Measurements from ENCODE around the gene PHKG1.
A peak's percentile ranks its signal among the peaks of the same experiment; 100 is the strongest.
"Not testable (repeated sequence)": the region's sequence is repeated elsewhere in the genome, so short reads cannot be mapped to it uniquely, and the experiment has no call there.

The PHKG1 gene

GRCh38 chr7:56045758-56046157 is 47.0 kb downstream of the PHKG1 start:
- H3K4me3 Mint-ChIP-seq; H3K27ac Mint-ChIP-seq; H3K27me3 Mint-ChIP-seq (ENCODE audit: low read depth): not testable (repeated sequence)

GRCh38 chr7:56040730-56041129 is 52.0 kb downstream of the PHKG1 start:
- H3K4me1 Mint-ChIP-seq (ENCODE audit: low read depth), result no peaks in the 10 kb centered on the region
- H3K27me3 Mint-ChIP-seq (ENCODE audit: low read depth), result no peaks in the 10 kb centered on the region
- peaks cover 5% of the 10 kb centered on the region for H3K36me3 Mint-ChIP-seq (ENCODE audit: low read depth)
- no peak overlapping the region for H3K27ac Mint-ChIP-seq
- H3K4me3 Mint-ChIP-seq, result no peak overlapping the region
- no peaks in the 10 kb centered on the region for H3K9me3 Mint-ChIP-seq
- no peak for DNase-seq (ENCODE audit: low spot score)

More at GRCh38 chr7:56045758-56046157, 47.0 kb downstream of the PHKG1 start:
- H3K4me1 Mint-ChIP-seq (ENCODE audit: low read depth); H3K36me3 Mint-ChIP-seq (ENCODE audit: low read depth); H3K9me3 Mint-ChIP-seq; DNase-seq (ENCODE audit: low spot score): not testable (repeated sequence)

- DNase-seq (ENCODE audit: low spot score), result peak; percentile 74
- peaks cover 11% of the 10 kb centered on the region for H3K4me1 Mint-ChIP-seq (ENCODE audit: low read depth)
- peaks cover 10% of the 10 kb centered on the region for H3K36me3 Mint-ChIP-seq (ENCODE audit: low read depth)
- no peaks in the 10 kb centered on the region for H3K9me3 Mint-ChIP-seq
- H3K27me3 Mint-ChIP-seq (ENCODE audit: low read depth), result no peaks in the 10 kb centered on the region
- peak overlapping the region; percentile 85 for H3K4me3 Mint-ChIP-seq
- peak overlapping the region; percentile 79 for H3K27ac Mint-ChIP-seq
These were observed 58.9 kb downstream of the PHKG1 start for GRCh38 chr7:56033671-56034432.

GRCh38 chr7:56032578-56032977 is 60.2 kb downstream of the PHKG1 start:
- H3K4me1 Mint-ChIP-seq (ENCODE audit: low read depth), result peaks cover 11% of the 10 kb centered on the region
- not testable (repeated sequence) for H3K27me3 Mint-ChIP-seq (ENCODE audit: low read depth); DNase-seq (ENCODE audit: low spot score); H3K9me3 Mint-ChIP-seq; H3K27ac Mint-ChIP-seq
- H3K4me3 Mint-ChIP-seq, result peak overlapping the region; percentile 7
- peaks cover 10% of the 10 kb centered on the region for H3K36me3 Mint-ChIP-seq (ENCODE audit: low read depth)

- H3K4me3 Mint-ChIP-seq, result peak overlapping the region; percentile 35
- not testable (repeated sequence) for H3K9me3 Mint-ChIP-seq; H3K27me3 Mint-ChIP-seq (ENCODE audit: low read depth); DNase-seq (ENCODE audit: low spot score)
- peaks cover 13% of the 10 kb centered on the region for H3K36me3 Mint-ChIP-seq (ENCODE audit: low read depth)
- peak overlapping the region; percentile 3 for H3K27ac Mint-ChIP-seq
- peaks cover 11% of the 10 kb centered on the region for H3K4me1 Mint-ChIP-seq (ENCODE audit: low read depth)
These were observed 61.2 kb downstream of the PHKG1 start for GRCh38 chr7:56031556-56031955.

- peaks cover 15% of the 10 kb centered on the region for H3K36me3 Mint-ChIP-seq (ENCODE audit: low read depth)
- H3K27ac Mint-ChIP-seq, result no peak overlapping the region
- no peaks in the 10 kb centered on the region for H3K9me3 Mint-ChIP-seq
These were observed 62.4 kb downstream of the PHKG1 start for GRCh38 chr7:56030340-56030739.

More at GRCh38 chr7:56030340-56030739, 62.4 kb downstream of the PHKG1 start:
- Mint-ChIP-seq H3K27me3 (ENCODE audit: low read depth) (no peaks in the 10 kb centered on the region), H3K4me3 (no peak overlapping the region), H3K4me1 (ENCODE audit: low read depth) (peaks cover 11% of the 10 kb centered on the region)
- DNase-seq (ENCODE audit: low spot score), result no peak
